SK-N-DZ (cell line): Measurements from ENCODE around the gene GOLGA8S.
"Not testable (repeated sequence)": the region's sequence is repeated elsewhere in the genome, so short reads cannot be mapped to it uniquely, and the experiment has no call there.

Experiments
- DNase-seq: peaks from one replicate; pipeline ENCODE4 v3.0.0-alpha.2; 2015; ENCODE audit warnings: low spot score
- small RNA-seq, 2 experiments: library from RNA; depleted of rRNA; stranded (forward); fragments of <200 nt; gene quantifications; one replicate each; pipeline ENCODE3, GENCODE V24; 2014

GOLGA8S gene

DNA sequence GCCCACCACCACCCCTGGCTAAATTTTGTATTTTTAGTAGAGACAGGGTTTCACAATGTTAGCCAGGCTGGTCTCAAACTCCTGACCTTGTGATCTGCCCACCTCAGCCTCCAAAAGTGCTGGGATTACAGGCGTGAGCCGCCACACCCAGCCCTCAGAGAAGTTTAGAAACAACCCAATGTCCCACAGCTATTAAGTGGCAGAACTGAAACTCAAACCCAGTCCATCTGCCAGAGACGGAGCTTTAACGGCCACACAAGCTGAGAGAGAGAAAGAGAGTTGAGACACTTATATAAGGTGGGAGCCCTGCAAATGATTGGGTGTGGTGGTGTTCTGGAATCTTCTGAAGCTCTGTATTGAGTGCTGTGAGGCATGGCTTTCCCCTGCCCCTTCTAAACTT lies 43.8 kb downstream of the GOLGA8S start:
- DNase-seq: not testable (repeated sequence)

DNA sequence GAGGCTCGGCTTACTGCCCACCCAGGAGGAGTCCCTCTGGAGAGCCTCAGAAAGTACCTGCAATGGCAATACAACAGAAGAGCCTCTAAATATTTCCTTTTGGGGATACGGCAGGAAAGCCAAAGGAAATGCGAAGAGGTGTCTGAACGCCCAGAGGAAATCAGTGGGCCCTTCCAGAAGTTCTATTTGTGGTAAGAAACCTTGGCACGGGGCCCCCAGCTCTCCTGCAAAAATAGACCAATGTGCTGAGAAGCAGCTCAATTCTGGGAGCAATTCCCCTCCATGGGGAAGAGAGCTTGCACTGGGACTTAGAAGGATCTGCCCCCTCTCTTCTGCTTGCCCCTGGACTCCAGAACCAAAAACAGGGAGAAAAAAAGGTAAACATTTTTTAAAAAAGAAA lies 44.7 kb downstream of the GOLGA8S start:
- DNase-seq: not testable (repeated sequence)

DNA sequence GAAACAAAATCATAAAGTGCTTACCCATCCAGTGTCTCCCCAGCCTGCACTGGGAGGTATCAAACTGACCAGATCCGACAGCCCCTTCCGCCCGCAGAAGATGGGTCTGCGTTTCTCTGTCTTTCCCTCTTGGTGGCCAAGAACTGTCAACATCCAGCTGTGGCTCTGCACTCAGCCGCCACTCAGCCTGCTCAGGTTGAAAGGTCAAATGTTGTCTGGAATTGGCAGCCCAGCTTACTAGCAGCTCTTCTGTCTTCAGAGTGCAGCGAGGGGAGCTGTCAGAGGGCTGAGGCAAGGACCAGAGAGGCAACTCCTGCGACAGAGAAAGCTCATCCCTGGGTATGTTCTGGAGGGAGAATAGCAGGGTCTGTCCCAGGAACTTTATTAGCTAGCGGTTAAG lies 47.1 kb downstream of the GOLGA8S start:
- no peak for DNase-seq

DNA sequence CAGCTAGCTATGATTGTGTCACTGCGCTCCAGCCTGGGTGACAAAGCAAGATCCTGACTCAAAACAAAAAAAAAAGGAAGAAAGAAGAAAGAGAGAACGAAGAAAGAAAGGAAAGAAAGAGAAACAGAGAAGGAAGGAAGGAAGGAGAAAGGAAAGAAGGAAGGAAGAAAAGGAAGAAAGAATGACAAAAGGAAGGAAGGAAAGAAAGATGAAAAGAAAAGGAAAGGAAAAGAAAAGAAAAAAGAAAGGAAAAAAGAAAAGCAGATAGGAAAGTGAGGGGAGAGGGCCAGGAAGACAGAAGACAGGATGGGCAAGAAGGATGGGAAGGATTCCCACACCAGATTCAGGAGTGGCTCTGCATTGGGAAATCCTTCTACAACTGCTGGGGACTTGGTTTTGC lies 47.6 kb downstream of the GOLGA8S start:
- DNase-seq: no peak

DNA sequence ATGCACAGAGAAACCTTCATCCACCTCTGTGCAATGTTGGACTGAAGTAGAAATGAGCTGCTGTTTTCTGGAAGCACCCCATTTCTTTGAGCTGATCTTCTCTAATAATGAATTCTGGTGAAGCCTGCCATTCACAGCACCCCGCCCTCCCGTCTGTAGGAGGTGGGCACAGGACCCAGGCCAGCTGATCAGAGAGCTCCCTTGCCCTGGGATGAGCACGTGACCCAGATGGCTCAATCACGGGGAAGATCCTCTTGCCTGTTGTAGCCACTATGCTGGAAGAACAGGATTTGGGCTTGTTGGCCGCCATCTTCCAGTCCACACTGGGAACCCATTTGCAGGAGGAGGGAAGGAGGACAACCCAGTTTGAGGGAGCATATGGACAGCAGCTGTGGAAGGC lies 48.0 kb downstream of the GOLGA8S start:
- DNase-seq: no peak

DNA sequence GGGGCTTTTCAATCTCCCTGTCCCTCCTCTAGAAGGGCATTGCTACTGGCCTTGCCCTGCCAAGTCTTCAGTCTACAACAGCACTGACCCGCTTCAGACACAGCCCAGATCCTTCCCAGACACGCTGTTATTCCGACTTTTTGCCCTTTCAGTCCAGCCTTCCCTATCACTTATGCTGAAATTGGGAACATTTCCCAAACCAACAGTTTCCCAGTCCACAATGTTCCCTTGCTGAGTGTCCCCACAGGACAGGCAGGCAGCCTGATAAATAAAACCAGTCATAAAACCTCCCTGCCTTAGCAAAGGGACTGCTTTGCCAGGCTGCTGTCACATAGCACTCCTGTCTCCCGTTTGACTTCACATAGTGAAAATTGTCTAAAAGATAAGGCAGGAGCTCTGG lies 49.0 kb downstream of the GOLGA8S start:
- DNase-seq: no peak

DNA sequence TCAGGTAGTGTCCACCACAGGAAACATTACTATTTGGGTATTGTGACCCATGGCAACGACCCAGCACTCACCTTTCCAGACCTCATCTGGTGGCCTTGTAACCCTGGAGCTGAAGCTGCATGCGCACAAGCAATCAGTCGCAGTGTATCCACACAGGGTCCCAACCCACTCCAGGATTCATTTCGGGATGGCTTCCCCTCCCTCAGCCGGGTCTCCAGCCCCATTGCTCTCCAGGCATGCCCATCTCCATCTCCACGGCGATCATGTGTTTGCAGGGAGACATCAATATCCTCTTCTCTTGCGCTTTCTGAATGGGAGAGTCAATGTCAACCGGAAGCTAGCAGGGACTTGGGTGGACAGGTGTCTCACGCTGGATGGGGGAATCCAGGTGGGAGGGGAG lies 57.3 kb downstream of the GOLGA8S start:
- DNase-seq: no peak

DNA sequence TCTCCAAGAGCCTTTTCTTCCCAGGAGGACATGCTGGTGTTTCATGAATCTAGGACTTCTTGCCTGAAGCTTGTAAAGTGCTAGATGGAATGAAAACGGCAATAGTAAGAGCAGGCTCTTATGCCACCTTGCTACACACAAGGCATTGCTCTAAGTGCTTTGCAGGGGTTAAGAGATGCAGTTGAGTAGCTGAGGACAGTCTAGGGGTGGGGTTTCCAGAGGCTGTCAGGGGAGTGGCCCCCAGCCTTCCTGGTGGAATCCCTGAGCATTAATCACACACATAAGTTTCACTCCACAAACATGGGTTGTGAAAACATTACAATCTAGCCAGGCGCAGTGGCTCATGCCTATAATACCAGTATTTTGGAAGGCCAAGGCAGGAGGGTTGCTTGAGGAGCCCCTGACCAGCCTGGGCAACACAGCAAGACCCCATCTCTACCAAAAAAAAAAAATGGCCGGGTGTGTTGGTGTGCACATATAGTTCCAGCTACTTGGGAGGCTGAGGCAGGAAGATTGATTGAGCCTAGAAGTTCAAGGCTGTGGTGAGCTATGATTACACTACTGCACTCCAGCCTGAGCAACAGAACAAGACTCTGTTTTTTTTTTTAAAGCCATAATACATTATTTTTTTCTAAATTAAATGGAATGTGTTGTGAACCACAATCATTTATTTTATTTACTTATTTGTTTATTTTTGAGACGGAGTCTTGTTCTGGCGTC lies 58.5 kb downstream of the GOLGA8S start:
- not testable (repeated sequence) for DNase-seq

Small RNA genes lying within 50 kb of the gene (small RNA-seq; reads per million reads assigned to genes)
- 0 reads per million in 2 experiments for gene RN7SL536P
